Stimulated activated CD4-positive, alpha-beta T cell treated with anti-CD3 and anti-CD28 coated beads, Interleukin-1b, Interleukin-23, amount 100 ng/mL, for 24 hours (primary cell): ENCODE measurements around the gene ATP11B.
A peak's percentile ranks its signal among the peaks of the same experiment; 100 is the strongest.

ENCODE experiments used
- DNase-seq, 4 experiments: peaks; one replicate each; pipeline ENCODE4 v3.0.0-alpha.2; 2020; ENCODE audit warnings: low read depth in 4 of 4, low spot score in 1 of 4

The ATP11B gene

DNA sequence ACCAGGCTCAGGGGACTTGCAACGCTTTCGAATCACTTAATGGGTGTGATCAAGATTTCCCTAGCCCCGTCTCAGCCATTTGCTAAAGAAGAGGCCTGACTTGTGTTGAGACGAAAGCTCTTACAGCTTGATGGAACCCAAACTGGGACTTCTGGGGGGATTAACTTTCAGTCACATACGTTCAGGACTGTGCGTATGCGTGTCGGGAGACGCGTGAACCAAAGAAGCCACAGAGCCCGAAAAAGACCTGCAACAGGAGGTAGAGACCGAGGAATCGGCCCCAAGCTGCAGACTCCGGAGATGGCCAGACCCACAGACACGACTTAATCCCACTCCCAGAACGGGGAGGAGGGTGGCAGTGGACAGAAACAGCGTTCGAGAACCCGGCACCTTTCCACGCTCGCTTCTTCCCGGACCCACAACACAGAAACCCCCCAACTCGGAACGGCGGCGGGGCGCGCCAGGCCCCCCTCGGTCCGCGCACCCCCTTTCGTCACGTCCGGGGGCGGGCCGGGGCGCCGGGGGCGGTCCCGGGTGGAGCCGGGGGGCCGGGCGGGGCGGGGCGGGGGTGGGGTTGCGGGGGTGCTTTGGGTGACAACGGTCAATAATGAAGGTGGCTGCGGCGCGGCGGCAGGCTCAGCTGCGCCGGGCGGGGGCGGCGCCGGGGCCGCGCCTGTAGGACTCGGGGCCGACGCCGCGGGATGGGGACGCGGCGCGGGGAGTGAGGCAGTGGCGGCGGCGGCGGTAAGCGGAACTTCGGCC lies at the start of gene ATP11B:
Gene ATP11B, plus strand, starts transcription at position 604 of the 762 bp plus-strand sequence. CDS start 256 bp downstream, outside the sequence.
- peak; percentile 54 to 65 (median 62) for DNase-seq

DNA sequence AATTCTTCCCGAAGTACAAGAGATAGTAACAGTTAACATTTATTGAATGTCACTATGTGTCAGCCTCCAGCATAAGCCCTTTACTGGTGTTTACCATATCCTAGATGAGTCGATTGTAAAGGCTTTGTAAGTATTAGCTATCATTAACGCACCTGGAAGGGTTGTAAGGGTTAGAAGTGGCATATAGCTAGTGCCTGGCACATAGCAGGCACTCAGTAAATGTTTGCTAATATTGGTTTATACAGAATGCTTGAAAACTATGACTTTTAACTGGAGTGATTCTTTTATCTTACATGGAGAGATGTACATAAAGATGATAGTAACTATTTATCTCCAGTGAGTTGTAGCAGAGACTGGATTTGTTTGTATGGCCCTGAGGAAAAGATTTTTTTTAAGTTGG lies 46.3 kb upstream of the ATP11B start:
- no peak for DNase-seq

DNA sequence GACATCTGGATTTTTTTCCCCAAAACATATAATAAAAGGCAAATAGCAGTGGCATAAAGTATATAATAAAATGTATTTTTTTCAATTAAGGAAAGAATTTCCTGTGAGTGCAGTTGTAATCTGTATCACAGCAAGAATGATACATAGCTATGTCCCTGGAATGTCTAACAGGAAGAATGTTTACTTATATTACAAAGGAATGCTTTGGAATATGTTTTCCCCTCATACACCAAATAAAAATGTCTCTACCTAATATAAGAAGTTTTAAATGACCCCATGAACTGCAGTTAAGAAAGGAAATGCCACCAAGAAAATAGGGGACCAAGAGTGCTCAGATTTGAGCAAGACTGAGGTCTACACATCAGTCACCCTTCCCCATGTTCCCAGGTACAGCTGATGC lies 38.0 kb upstream of the ATP11B start:
- DNase-seq: no peak

DNA sequence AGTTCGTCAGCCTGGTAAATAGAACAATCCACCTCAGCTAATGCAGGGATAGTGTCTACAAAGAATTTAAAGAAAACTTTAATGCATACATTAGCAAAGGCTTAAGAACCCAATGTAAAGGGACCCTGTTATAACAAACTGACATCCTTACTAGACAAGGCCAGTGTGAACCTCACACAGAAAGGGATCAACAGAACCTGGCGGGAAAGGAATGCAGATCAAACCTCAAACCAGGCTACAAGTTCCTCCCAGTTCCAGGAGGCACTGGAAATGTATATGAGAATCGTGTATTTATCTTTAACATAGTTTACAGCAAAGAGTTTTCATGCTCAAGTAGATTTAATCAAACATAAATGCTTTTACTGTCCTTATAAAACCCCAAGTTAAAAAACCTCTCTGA lies 37.6 kb upstream of the ATP11B start:
- DNase-seq: no peak

DNA sequence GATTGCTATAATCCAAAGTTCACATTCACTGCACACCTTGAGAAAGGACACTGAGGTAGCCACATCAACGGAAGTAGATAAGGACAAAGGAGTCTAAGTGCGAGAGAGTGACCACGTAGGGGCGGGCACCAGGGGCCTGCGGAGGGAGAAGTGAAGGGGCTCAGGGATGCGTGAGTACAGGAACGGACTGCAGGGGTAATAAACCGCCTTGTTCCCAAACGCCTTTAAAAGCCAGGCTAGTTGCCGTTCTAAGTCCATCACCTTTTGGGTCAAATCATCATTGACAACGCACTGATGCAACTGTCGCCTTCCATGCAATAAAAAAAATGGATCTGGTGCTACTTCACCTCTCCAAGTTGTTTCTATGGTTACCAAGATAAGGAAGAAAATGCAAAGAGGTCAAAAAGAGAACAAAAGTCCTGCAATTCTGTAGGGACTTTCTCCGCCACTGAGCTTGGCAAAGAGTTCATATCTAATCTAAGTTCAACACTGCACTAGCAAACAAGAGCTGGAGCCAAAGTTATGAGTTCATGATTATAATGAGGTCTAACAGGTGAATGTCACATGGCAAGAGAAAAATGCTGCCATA lies 32.6 kb upstream of the ATP11B start:
- no peak for DNase-seq

DNA sequence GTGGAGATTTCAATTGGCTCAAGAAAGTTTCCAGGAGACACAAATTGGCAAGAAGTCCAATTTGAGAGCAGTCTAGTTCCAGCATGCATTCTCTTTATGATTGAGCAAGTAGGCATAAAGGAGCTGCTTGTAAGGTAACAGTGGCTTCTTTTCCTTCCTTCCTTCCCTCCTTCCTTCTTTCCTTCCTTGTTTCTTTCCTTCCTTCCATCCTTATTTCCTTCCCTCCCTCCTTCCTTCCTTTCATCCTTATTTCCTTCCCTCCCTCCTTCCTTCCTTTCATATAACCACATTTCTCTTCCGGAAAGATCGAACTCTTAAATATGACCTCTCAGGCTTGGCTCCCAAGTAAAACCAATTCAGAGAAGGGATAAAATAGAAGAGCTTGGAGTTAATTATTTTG lies 29.4 kb upstream of the ATP11B start:
- DNase-seq: no peak

DNA sequence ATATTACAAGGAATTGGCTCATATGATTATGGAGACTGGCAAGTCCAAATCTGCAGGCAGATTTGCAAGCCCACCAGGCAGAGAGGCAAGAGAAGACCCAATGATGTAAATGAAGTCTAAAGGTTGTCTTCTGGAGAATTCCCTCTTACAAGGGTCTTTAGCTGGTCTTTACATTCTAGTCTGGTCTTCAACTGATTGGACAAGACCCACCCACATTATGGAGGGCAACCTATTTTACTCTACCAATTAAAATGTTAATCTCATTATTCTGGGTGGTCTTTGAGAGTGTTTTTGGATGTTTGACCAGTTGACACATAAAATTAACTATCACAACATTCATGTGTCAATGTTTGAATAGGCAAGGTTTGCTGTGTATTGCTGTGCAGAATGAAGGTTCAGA lies 28.0 kb upstream of the ATP11B start:
- no peak for DNase-seq

DNA sequence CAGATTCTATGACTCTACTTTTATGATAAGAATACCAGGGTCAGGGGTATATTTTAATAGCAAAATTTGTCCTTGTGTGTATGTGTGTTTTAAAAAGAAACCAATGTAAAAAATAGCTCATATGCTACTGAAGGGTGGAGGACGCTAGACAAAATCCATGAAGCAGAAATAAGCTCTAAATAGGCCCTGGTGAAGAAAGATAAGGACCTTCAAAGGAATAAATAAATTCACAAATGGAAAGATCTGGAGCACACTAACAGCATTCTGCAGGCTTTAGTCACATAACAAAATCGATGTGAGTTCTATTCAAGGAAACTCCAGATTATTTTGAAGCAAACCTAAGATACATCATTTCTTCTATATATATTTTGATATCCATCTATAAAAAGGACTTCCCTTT lies 27.2 kb upstream of the ATP11B start:
- DNase-seq: no peak

DNA sequence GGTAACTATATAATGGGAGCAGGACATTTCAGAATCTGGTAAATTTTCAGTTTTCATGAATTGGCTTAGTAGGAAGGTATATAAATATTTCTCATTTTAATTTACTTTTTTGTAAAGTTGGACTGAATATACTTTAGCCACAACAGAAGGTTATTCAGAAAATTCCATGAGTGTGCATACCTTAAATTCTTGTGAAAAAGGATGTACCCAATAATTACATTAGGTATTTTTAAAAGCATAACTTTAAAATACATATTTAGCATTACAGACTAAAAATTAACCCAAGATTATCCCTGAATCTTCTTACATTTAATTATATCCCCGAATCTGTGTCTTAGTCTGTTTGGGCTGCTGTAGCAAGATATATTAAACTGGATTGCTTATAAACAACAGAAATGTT lies 24.9 kb upstream of the ATP11B start:
- DNase-seq: no peak

DNA sequence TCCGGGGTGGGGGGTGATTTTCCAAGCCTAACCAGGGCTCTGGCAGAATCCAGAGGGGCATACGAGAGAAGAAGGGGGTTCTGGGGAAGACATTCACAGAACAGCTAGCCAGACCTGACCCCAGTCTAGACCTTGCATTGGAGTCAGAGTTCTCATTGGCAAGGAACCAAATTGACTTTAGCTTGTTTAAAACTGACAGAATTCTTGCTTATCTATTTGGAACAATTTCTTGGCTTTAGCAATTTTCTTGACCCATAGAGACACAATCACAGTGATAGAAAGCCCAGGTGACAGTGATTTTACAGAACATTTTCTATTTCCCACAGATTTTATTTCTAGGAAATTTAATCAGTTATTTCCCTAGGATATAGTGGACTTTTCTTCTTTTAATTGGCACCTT lies 23.6 kb upstream of the ATP11B start:
- DNase-seq: no peak

DNA sequence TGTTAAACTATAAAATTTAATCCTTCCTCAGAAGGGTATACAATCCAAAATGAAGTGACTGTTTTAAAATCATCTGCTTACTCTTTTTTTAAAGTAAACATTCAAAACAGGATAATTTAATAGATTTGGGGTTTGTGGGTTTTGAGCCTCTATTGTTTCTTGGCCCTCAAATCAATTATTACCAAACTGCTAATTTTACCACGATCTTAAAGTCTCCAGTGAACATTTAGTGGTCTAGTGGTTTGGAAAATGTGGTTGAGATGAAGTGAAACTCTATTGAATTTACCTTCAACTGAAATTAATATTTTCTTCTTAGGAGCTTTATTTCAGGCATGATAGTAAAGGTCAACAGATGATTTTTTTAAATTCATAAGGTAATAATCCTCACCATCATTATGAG lies 11.2 kb upstream of the ATP11B start:
- no peak for DNase-seq

DNA sequence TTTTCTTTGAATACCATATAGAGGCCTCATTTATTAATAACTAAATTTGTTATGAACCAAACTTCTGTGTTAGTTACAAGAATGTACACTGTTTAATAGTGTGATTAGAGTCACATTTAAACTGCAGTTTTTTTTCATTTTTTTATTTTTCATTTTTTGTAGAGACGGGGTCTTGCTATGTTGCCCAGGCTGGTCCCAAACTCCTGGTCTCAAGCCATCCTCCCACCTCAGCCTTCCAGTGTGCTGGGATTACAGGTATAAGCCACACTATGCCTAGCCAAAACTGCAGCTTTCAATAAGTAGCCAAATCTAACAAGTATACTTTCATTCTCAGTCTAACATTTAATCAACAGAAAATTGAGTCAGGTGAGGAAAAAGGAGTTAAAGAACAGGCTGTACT lies 10.2 kb upstream of the ATP11B start:
- DNase-seq: no peak

DNA sequence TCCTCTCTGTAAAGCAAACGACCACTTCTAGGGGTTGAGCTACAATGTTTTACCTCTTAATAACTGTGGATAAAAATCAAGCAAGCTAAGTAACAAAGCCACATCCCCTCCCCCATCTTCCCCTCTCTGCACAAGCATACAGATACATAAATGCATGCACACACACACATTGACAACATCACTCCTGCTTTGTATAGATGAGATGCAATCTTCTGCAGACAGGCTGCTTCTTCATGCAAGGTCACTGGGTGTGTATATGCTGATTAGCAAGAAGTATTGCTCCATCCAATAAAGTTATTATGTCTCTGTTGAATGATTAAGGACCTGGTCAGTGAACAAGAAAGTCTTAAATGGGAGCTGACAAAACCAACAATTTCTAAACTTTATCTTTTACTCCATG lies 8.8 kb upstream of the ATP11B start:
- no peak for DNase-seq

DNA sequence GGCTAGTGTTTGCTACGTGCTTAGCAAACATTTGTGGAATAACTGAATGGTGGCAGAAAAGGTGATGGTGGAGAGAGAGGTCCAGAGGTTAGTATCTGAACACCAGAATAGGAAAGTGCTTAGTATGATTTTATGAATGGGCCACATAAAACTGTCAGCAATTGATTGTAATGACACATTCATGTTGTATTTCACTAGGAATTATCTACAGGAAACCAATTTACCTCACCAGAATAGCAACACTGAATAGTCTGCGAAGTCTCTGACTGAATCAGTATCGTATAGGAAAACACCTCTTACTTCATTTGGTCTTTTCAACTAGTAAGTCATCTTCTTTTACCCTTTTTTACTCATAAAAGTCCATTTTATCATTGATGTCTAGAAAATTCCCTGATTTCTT lies 8.2 kb upstream of the ATP11B start:
- DNase-seq: no peak

DNA sequence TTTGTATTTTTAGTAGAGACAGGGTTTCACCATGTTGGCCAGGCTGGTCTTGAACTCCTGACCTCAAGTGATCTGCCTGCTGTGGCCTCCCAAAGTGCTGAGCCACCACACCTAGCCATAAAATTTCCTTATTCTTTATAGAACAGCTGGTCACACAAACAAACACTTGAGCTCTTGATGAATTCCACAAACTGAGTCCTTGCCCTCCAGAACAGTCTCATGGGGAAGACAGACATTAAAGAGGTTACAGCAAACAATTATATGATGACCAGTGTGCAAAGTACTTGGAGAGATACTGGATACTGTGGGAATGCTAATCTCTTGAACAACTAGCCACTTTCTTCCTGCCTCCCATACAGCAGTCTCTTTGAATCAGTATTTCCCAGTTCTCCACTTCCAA lies 7.5 kb upstream of the ATP11B start:
- no peak for DNase-seq

DNA sequence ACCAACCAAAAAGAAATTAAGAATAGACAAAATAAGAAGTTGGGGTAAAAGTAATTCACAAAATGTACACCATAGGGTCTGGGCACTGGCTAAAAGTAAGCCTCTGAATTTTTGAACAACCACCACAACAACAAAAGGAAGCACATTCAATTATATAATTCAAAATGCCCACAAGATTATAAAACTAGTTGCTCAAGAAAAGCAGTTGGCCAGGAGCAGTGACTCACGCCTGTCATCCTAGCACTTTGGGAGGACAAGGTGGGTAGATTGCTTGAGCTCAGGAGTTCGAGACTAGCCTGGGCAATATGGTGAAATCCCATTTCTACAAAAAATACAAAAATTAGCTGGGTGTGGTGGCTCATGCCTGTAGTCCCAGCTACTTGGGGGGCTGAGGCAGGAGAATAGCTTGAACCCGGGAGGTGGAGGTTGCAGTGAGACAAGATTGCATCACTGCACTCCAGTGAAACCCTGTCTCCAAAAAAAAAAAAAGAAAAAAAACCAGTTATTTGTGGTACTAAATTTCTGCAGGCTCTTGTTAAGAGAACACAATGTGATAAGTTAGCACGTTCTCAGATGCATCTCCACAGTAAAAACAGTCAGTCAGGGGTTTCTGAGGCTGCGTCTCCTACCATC lies 6.6 kb upstream of the ATP11B start:
- DNase-seq: no peak

DNA sequence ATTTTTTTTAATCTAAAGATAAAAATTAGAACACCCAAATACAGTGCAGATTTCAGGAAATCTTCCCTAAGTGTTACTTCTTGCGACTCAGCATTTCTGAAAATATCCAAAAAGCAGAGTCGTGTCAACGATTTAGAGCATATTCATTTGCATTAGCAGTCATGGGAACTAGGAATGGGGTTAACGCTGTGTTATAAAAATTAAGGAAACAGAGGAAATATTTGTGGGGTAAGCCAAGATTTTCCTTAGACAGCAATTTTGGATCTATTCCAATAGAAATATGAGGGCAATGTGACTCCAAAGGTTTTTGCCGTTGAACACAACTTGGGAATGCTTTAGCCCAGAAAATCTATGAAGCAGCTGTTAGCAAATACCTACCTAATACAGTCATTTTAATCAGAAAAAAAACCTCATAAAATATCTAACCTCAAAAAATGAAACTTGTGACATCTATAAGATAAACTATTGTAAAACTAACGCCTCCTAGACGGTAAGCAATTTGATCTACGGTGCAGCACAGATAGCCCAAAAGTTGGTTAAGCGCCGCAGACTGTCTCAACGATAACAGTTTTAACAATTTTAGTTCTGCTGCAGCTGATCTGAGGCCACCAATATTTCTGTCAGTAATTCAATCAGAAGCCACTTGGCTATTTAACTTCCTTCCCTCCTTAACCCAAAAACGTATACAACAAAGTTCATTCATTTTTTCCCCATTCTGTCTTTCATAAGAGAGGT lies 5.8 kb upstream of the ATP11B start:
- DNase-seq: no peak

DNA sequence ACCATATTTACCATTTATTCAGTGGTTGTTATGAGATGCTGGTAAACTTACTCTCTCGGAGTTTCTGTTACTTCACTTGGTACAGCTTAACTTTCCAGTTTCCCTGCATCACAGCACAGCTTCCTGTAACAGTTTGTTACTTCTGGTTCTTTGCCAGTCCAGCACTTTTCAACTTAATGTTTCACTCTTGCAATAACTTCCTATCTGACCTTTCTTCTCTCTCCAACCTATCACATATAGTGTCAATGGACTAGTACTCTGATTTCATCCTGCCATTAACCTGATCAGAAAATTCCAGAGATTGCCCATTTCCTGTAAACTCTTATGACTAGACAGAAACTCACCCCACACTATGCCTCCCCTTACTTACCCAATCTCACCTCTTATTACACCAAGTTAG lies 3.9 kb upstream of the ATP11B start:
- no peak for DNase-seq

DNA sequence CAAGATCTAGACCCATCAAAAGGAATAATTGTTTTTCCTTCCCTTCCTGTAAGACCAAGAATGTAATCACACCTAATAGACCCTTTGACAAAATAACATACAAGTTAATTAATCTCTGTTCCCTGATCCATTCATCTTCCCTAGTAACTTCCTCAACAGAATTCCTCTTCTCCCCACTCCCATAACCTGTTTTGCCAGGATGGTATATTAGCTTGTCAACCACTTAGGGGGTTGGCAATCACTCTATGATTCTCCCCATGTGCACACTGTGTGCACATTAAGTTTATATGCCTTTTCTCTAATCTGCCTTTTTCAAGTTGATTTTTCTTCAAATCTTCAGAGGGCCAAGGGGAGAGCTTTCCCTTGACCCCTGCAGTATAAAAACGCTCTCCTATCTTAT lies 2.7 kb upstream of the ATP11B start:
- no peak for DNase-seq

DNA sequence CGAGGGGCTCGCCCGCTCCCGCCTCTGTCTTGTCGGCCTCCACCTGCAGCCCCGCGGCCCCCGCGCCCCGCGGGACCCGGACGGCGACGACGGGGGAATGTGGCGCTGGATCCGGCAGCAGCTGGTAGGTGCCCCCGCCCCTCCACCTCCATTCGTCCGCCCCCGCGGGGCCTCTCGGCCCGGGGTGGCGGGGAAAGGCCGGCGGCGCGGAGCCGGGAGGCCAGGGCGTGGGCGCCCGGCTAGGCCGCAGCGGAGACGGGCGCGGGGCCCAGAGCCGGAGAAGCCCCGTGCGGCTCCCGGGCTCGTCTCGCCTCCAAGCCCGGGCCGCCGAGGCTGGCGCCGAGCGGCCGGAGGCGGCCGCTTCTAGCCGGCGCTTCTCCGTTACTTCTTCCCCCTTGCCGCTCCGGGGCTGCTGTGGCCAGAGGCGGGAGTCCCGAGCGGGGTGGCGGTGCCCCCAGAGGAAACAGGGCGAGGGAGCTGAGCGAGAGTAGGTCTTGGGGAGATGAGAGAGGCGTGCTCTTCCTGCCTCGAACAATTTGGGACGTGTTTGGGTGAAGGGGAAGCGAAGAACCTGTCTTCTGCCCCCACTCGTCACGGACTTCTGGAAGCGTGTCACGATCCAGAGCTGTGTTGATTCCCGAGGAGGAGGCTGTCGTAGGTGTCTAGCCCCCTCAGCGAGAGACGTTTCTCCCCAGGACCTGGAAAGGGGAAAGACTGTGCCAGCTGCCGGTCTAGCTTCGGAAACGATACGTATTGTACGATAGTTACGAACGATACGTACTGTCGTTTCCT lies 555 bp downstream of the ATP11B start:
- DNase-seq: peak; percentile 16 to 30 (median 22)
